ENCODE results near the gene ZNF486. TPM values are rescaled to one million over a fixed set of nuclear protein-coding genes. Genes with fewer than 3 reads are reported as not detected.
"Not testable (repeated sequence)": the region's sequence is repeated elsewhere in the genome, so short reads cannot be mapped to it uniquely, and the experiment has no call there.

The ZNF486 gene
- total RNA-seq, 2 experiments from 2014 or later, result 16.1 to 18.1 TPM

GRCh38 chr19:20233105-20233504, 66.1 kb downstream of the ZNF486 start:
- ATAC-seq (no peak), DNase-seq (no peak)
- Mint-ChIP-seq H3K4me1 (peaks cover 4% of the 10 kb centered on the region), H3K36me3 (ENCODE audit: low read depth) (peaks cover 75% of the 10 kb centered on the region), H3K4me3 (no peak overlapping the region), H3K27ac (no peak overlapping the region), H3K9me3 (ENCODE audit: low read depth) (peaks cover 30% of the 10 kb centered on the region), H3K27me3 (no peaks in the 10 kb centered on the region)
- ChIA-PET POLR2A (no interaction called here), CTCF (no interaction called here)
- intact Hi-C loops (cut with DNase I, micrococcal nuclease), result no loop called here

- H3K4me3 Mint-ChIP-seq, result no peak overlapping the region
- H3K9me3 Mint-ChIP-seq (ENCODE audit: low read depth), result peaks cover 19% of the 10 kb centered on the region
- intact Hi-C loops (cut with DNase I, micrococcal nuclease), result loop anchor here (5.0 kb wide), 5 partner anchors 238 to 762 kb away; partner anchors contain the start of genes ZNF253 (in 1 of the 2), ZNF66 (in 1 of the 2) and ZNF737 (in 1 of the 2)
- ChIA-PET POLR2A (no interaction called here), CTCF (no interaction called here)
- H3K27me3 Mint-ChIP-seq, result no peaks in the 10 kb centered on the region
- no peak overlapping the region for H3K27ac Mint-ChIP-seq
- ATAC-seq (no peak), DNase-seq (no peak)
- peaks cover 4% of the 10 kb centered on the region for H3K4me1 Mint-ChIP-seq
- H3K36me3 Mint-ChIP-seq (ENCODE audit: low read depth), result peaks cover 57% of the 10 kb centered on the region
Measured at GRCh38 chr19:20235156-20235555, 68.1 kb downstream of the ZNF486 start.

GRCh38 chr19:20237773-20238623, 71.0 kb downstream of the ZNF486 start:
- ChIA-PET CTCF (interaction anchor here (0.6 to 2.3 kb wide), 6 partner anchors 9 to 1675 kb away, joined by 3 to 10 read pairs (median 4); partner anchors contain the start of gene ZNF66), POLR2A (interaction anchor here (0.6 to 2.3 kb wide), 8 partner anchors 71 to 1236 kb away, joined by 3 to 15 read pairs (median 6); partner anchors contain the start of genes ZNF486, ZNF626 and ZNF682)
- Mint-ChIP-seq H3K4me3 (peak overlapping the region; percentile 90), H3K36me3 (ENCODE audit: low read depth) (peaks cover 34% of the 10 kb centered on the region), H3K9me3 (ENCODE audit: low read depth) (peaks cover 4% of the 10 kb centered on the region), H3K27me3 (no peaks in the 10 kb centered on the region), H3K27ac (peak overlapping the region; percentile 91), H3K4me1 (peaks cover 4% of the 10 kb centered on the region)
- DNase-seq, result peak; percentile 95
- intact Hi-C loops (cut with DNase I, micrococcal nuclease), result loop anchor here (1.0 to 5.0 kb wide), 14 partner anchors 71 to 1237 kb away; partner anchors contain the start of genes ZNF486 (in 2 of the 2), ZNF682 (in 2 of the 2), ZNF253 (in 1 of the 2) and ZNF626 (in 1 of the 2)
- peak; percentile 96 for ATAC-seq

- Mint-ChIP-seq H3K27me3 (no peaks in the 10 kb centered on the region), H3K4me3 (no peak overlapping the region), H3K9me3 (ENCODE audit: low read depth) (no peaks in the 10 kb centered on the region), H3K36me3 (ENCODE audit: low read depth) (no peaks in the 10 kb centered on the region), H3K4me1 (peaks cover 6% of the 10 kb centered on the region), H3K27ac (no peak overlapping the region)
- ATAC-seq, result no peak
- intact Hi-C loops (cut with DNase I, micrococcal nuclease), result no loop called here
- ChIA-PET CTCF (no interaction called here), POLR2A (no interaction called here)
- no peak for DNase-seq
Measured at GRCh38 chr19:20243629-20244028, 76.6 kb downstream of the ZNF486 start.

- ChIA-PET CTCF (no interaction called here), POLR2A (no interaction called here)
- no peaks in the 10 kb centered on the region for H3K9me3 Mint-ChIP-seq (ENCODE audit: low read depth)
- intact Hi-C loops (cut with DNase I, micrococcal nuclease), result no loop called here
- H3K36me3 Mint-ChIP-seq (ENCODE audit: low read depth), result no peaks in the 10 kb centered on the region
- ATAC-seq (peak; percentile 80), DNase-seq (peak; percentile 7)
- peaks cover 6% of the 10 kb centered on the region for H3K4me1 Mint-ChIP-seq
- H3K27ac Mint-ChIP-seq, result no peak overlapping the region
- no peaks in the 10 kb centered on the region for H3K27me3 Mint-ChIP-seq
- H3K4me3 Mint-ChIP-seq, result no peak overlapping the region
Measured at GRCh38 chr19:20244356-20244755, 77.3 kb downstream of the ZNF486 start.

GRCh38 chr19:20245309-20245708, 78.3 kb downstream of the ZNF486 start:
- no peak overlapping the region for H3K27ac Mint-ChIP-seq
- ChIA-PET CTCF (no interaction called here), POLR2A (no interaction called here)

GRCh38 chr19:20247016-20247683, 80.1 kb downstream of the ZNF486 start:
- ATAC-seq (no peak), DNase-seq (peak; percentile 62)
- H3K4me3 Mint-ChIP-seq, result no peak overlapping the region
- H3K27ac Mint-ChIP-seq, result no peak overlapping the region
- ChIA-PET CTCF (interaction anchor here (0.6 to 1.8 kb wide), 5 partner anchors 9 to 249 kb away, joined by 3 to 9 read pairs (median 3); no protein-coding TSS in a partner anchor), POLR2A (no interaction called here)
- intact Hi-C loops (cut with DNase I, micrococcal nuclease), result no loop called here
- peaks cover 6% of the 10 kb centered on the region for H3K4me1 Mint-ChIP-seq
- H3K36me3 Mint-ChIP-seq (ENCODE audit: low read depth), result no peaks in the 10 kb centered on the region
- no peaks in the 10 kb centered on the region for H3K9me3 Mint-ChIP-seq (ENCODE audit: low read depth)
- H3K27me3 Mint-ChIP-seq, result no peaks in the 10 kb centered on the region

More at GRCh38 chr19:20245309-20245708, 78.3 kb downstream of the ZNF486 start:
- intact Hi-C loops (cut with DNase I, micrococcal nuclease), result no loop called here
- H3K36me3 Mint-ChIP-seq (ENCODE audit: low read depth), result no peaks in the 10 kb centered on the region
- H3K27me3 Mint-ChIP-seq, result no peaks in the 10 kb centered on the region
- H3K4me3 Mint-ChIP-seq, result no peak overlapping the region
- DNase-seq (no peak), ATAC-seq (no peak)
- H3K4me1 Mint-ChIP-seq, result peaks cover 6% of the 10 kb centered on the region
- no peaks in the 10 kb centered on the region for H3K9me3 Mint-ChIP-seq (ENCODE audit: low read depth)

- intact Hi-C loops (cut with DNase I, micrococcal nuclease); POLR2A ChIA-PET; H3K27ac Mint-ChIP-seq; H3K36me3 Mint-ChIP-seq (ENCODE audit: low read depth); H3K27me3 Mint-ChIP-seq; H3K9me3 Mint-ChIP-seq (ENCODE audit: low read depth); ATAC-seq; H3K4me3 Mint-ChIP-seq; H3K4me1 Mint-ChIP-seq; DNase-seq: not testable (repeated sequence)
- CTCF ChIA-PET, result interaction anchor here (0.9 kb wide), 1 partner anchor 251 kb away, joined by 3 read pairs; no protein-coding TSS in a partner anchor
Measured at GRCh38 chr19:20248258-20248657, 81.2 kb downstream of the ZNF486 start.

Other genes starting within 250 kb of the ZNF486 start
- 1 to 10 TPM; 6.0 to 7.5 TPM for gene ZNF682, start 127.7 kb upstream of the ZNF486 start, total RNA-seq
- gene ZNF90, start 89.2 kb upstream of the ZNF486 start, total RNA-seq, result 10 to 100 TPM; 21.6 to 22.9 TPM

All from activated CD4-positive, alpha-beta T cell treated with anti-CD3 and anti-CD28 coated beads for 36 hours (primary cell).